Measurements from ENCODE around the gene PPDPF.

PPDPF gene

GRCh38 chr20:63522091-63522868 lies 1.7 kb downstream of the PPDPF start:
- DNase-seq (ENCODE audit: low spot score) = peak; percentile 19

- no peak for DNase-seq (ENCODE audit: low spot score)
Observed at GRCh38 chr20:63522981-63523611, 2.5 kb downstream of the PPDPF start.

- no peak for DNase-seq (ENCODE audit: low spot score)
Observed at GRCh38 chr20:63525185-63525584, 4.6 kb downstream of the PPDPF start.

- DNase-seq (ENCODE audit: low spot score) = no peak
Observed at GRCh38 chr20:63525971-63526370, 5.4 kb downstream of the PPDPF start.

- DNase-seq (ENCODE audit: low spot score) = no peak
Observed at GRCh38 chr20:63527184-63527583, 6.6 kb downstream of the PPDPF start.

GRCh38 chr20:63529180-63529860 lies 8.8 kb downstream of the PPDPF start:
- DNase-seq (ENCODE audit: low spot score) = peak; percentile 39

GRCh38 chr20:63529861-63530787 lies 9.6 kb downstream of the PPDPF start:
- peak; percentile 34 for DNase-seq (ENCODE audit: low spot score)

GRCh38 chr20:63530788-63531160 lies 10.2 kb downstream of the PPDPF start:
- peak; percentile 20 for DNase-seq (ENCODE audit: low spot score)

GRCh38 chr20:63531686-63532448 lies 11.3 kb downstream of the PPDPF start:
- peak; percentile 37 for DNase-seq (ENCODE audit: low spot score)

- peak; percentile 23 for DNase-seq (ENCODE audit: low spot score)
Observed at GRCh38 chr20:63532449-63532971, 11.9 kb downstream of the PPDPF start.

- no peak for DNase-seq (ENCODE audit: low spot score)
Observed at GRCh38 chr20:63533388-63533787, 12.8 kb downstream of the PPDPF start.

- DNase-seq (ENCODE audit: low spot score) = no peak
Observed at GRCh38 chr20:63533871-63534393, 13.4 kb downstream of the PPDPF start.

- no peak for DNase-seq (ENCODE audit: low spot score)
Observed at GRCh38 chr20:63534427-63534830, 13.9 kb downstream of the PPDPF start.

- DNase-seq (ENCODE audit: low spot score) = no peak
Observed at GRCh38 chr20:63534831-63535651, 14.5 kb downstream of the PPDPF start.

- DNase-seq (ENCODE audit: low spot score) = no peak
Observed at GRCh38 chr20:63536241-63536977, 15.8 kb downstream of the PPDPF start.

GRCh38 chr20:63536997-63537524 lies 16.5 kb downstream of the PPDPF start, which contains the start of gene PTK6:
PTK6 (minus strand) TSS chr20:63537376; CDS start chr20:63537314, 62 bp downstream.
- DNase-seq (ENCODE audit: low spot score) = no peak

GRCh38 chr20:63537525-63538203 lies 17.1 kb downstream of the PPDPF start:
- DNase-seq (ENCODE audit: low spot score) = peak; percentile 95

All from D341Med (cell line).